PFSK-1 (cell line): ENCODE measurements around the gene DAGLB.

Experiments
- FOXP2 ChIP-seq: optimal IDR thresholded peaks from 2 replicates; pipeline ENCODE3; 2011; ENCODE audit warnings: borderline replicate concordance, control low read depth, inconsistent platforms; ENCODE audit not compliant: insufficient read depth; ENCODE audit errors: extremely low read length, extremely low read depth
- POLR2AphosphoS5 ChIP-seq: IDR thresholded peaks from 2 replicates; pipeline ENCODE4 v1.6.1; 2012; ENCODE audit warnings: low read depth, mild to moderate bottlenecking, control low read depth, low read length, moderate library complexity
- REST ChIP-seq, 2 experiments: IDR thresholded peaks; 2 replicates each; pipeline versions ENCODE4 v1.6.1 to v1.8.0; 2011 to 2012; ENCODE audit warnings: low read depth in 2 of 2, low read length in 2 of 2, control low read depth in 1 of 2, inconsistent platforms in 1 of 2, mild to moderate bottlenecking in 1 of 2, moderate library complexity in 1 of 2; ENCODE audit not compliant: insufficient read depth in 1 of 2
- SIN3A ChIP-seq: IDR thresholded peaks from 2 replicates; pipeline ENCODE4 v1.6.1; 2012; ENCODE audit warnings: mild to moderate bottlenecking, low read length, moderate library complexity, borderline replicate concordance; ENCODE audit not compliant: insufficient read depth
- TAF1 ChIP-seq: IDR thresholded peaks from 2 replicates; pipeline ENCODE4 v1.6.1; 2012; ENCODE audit warnings: low read length, control low read depth, borderline replicate concordance; ENCODE audit not compliant: insufficient read depth

The DAGLB gene

DNA sequence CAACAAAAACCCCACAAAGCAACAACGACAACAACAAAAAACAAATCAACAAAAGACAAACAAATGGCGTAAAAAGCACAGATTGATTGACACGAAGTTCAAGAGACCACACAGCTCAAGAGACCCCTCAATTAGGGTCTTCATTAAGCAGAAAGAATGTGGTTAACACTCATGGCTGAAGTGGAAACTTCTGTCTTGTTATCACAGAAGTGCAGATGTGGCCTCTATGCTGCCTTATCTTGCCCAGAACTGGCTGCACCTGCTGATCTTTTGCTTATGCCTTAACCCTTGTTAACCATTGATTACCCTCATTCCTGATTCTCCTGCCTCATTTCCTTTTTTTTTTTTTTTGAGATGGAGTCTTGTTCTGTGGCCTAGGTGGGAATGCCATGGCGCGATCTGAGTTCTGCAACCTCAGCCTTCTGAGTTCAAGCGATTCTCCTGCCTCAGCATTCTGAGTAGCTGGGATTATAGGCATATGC is 3.5 kb upstream of the DAGLB start:
- TF ChIP-seq FOXP2 (no peak), TAF1 (no peak), SIN3A (no peak), POLR2AphosphoS5 (no peak), REST (IDR thresholded peaks at IDR 0.05; ENCODE audit: insufficient read depth in 1 of 2, low read depth in 2 of 2, low read length in 2 of 2) (no peak)

DNA sequence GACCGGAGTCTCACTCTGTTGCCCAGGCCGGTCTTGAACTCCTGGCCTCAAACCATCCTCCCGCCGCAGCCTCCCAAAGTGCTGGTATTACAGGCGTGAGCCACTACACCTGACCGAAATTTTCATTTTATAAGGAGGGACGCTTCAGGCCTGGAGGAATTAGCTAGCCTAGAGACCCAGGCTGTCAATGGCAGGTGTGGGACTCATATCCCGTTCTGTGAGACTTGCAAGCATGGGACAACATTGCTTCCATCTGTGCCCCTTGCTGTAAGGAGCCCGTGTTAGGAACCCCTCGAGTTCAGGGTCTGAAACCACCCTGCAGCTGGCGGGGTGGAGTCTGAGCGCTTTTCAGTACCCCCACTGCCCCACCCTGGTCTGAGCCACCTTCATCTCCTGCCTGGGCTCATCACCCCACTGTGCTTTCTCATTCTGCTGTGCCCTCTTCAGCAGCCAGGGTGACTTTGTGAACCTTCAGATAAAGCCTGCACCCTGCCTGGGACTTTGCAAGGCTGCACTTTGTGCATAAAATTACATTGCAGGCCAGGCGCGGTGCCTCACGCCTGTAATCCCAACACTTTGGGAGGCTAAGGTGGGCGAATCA is 1.3 kb upstream of the DAGLB start:
- no peak for TF ChIP-seq SIN3A
- no peak for TF ChIP-seq REST (IDR thresholded peaks at IDR 0.05; ENCODE audit: insufficient read depth in 1 of 2, low read depth in 2 of 2, low read length in 2 of 2)
- TF ChIP-seq POLR2AphosphoS5, result no peak

GRCh38 chr7:6446838-6447580 is 745 bp downstream of the DAGLB start:
- TF ChIP-seq TAF1 (no peak), REST (IDR thresholded peaks at IDR 0.05; ENCODE audit: insufficient read depth in 1 of 2, low read depth in 2 of 2, low read length in 2 of 2) (no peak), FOXP2 (no peak), POLR2AphosphoS5 (no peak), SIN3A (no peak)

DNA sequence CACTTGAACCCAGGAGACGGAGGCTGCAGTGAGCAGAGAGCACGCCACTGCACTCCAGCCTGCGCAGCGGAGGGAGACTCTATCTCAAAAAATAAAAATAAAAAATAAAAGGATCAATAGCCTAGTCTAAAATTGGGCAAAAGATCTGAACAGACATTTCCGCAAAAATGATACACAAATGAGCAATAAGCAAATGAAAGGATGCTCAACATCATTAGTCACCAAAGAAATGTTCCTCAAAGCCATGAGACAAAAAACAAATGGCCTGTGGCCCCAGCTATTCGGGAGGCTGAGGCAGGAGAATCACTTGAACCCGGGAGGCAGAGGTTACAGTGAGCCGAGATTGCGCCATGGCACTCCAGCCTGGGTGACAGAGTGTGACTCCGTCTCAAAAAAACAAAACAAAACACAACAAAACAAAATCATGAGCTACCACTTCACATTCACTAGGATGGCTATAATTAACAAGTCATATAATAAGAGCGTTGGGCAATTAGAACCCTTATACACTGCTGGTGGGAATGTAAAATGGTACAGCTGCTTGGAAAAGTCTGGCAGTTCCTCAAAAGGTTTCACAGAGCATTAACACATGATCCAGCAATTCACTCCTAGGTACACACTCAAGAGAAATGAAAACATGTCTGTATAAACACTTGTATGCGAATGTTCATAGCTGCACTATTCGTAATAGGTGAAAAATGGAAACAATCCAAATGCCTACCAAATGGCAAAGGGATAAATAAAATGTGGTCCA is 3.1 kb downstream of the DAGLB start:
- TF ChIP-seq TAF1 (no peak), REST (IDR thresholded peaks at IDR 0.05; ENCODE audit: insufficient read depth in 1 of 2, low read depth in 2 of 2, low read length in 2 of 2) (no peak), POLR2AphosphoS5 (no peak), SIN3A (no peak), FOXP2 (no peak)
